Stimulated activated CD4-positive, alpha-beta T cell treated with anti-CD3 and anti-CD28 coated beads, Interleukin-1b, Interleukin-23, amount 100 ng/mL, for 1 hour (primary cell): ENCODE data around the gene C11orf24.

ENCODE experiments used
- DNase-seq, 2 donors: peaks; one replicate each; pipeline ENCODE4 v3.0.0-alpha.2; 2020; ENCODE audit warnings: low read depth in 2 of 2

C11orf24 gene

GRCh38 chr11:68270196-68271022, 1.4 kb downstream of the C11orf24 start:
- no peak for DNase-seq

GRCh38 chr11:68269414-68270081, 2.2 kb downstream of the C11orf24 start:
- no peak for DNase-seq

DNA sequence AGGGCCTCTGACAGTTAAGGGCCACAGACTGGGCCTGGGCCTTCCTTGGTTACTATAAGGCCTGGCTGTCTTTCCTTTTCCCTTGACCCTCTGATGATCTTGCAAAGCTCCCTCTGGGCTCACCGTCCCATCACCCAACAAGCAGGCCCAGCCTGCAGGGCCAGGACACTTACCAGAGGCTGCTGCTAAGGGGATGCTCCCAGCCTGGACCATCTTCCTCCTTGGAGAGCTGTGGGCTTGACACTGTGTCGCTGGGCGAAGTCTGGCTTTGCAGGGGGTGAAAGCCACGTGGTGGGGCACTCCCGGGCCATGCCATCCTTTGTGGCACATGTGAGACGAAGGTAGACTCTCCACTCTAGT, 3.9 kb downstream of the C11orf24 start:
- DNase-seq, result no peak

- no peak for DNase-seq
These were observed 4.6 kb downstream of the C11orf24 start for GRCh38 chr11:68266936-68267880.

DNA sequence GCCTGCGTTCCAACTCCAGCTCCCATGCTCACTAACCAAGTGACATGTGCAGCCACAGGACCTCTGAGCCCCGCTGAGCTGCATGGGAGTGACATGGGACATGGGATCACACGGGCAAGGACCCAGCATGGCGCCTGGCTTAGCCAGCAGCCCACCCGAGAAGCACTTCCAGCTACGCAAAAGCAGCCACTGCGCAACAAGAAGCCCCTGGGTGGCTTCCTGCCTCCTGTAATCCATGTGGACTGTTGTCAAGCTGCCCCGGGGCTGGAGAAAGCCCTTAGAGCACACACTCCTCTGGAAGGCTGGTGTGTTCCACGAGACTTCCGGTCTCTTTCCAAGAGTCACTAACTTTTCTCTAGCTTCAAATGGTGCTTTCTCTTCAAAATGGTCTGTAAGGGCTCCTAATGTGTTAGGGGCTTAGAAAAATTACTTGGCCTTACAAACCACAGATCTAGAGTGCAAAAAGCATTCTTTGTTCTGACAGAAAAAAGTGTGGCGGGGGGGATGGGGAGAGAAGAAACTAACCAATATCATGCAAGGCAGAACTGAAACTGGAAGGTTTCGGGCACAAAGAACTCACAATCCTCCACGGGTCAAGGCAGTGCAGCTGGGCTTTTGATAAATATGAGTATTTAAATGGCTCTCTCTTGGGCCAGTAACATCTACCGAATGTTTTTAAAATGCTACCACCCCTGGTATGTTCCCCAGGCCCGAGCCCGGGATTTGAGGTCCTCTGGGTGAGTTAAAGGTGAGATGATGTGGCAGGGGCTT, 5.5 kb downstream of the C11orf24 start:
- DNase-seq, result no peak

DNA sequence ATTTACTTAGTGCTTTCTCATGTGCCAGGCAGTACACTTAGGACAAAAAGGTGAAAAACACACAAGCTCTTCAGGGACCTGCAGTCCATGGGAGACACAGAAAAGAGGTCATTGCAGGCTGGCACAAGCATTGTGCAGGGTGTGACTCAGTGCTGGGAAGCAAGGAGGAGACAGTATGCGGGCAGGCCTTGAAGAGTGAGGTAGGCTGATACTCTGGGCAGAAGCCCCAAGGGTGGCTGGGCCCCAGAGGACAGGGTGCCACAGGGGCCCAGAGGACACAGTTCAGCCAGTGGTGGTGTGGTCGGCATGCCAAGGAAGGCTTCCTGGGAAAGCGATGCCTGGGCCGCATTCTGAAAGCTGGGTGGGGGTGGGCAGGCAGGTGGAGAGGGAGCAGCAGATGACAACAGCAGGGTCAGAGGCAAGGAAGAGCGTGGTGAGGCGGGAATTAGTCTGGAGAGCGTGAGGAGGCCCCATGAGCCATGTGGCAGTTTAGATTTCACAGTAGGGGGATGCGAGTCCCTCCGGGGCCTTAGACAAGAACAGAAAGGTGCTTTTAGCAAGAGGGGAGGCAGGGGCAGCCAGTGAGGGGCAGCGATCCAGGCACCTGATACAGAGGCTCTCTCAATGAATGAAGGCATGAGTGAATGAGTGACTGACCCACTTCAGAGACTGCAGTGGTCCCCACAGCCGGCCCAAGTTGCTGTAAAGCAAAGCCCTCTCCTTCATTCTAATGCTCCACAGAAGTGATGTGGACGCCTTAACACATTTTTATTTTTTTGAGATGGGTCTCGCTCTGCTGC, 6.8 kb downstream of the C11orf24 start:
- DNase-seq, result no peak

GRCh38 chr11:68264244-68264643, 7.5 kb downstream of the C11orf24 start:
- no peak for DNase-seq

- no peak for DNase-seq
These were observed 8.2 kb downstream of the C11orf24 start for GRCh38 chr11:68263444-68264035.

DNA sequence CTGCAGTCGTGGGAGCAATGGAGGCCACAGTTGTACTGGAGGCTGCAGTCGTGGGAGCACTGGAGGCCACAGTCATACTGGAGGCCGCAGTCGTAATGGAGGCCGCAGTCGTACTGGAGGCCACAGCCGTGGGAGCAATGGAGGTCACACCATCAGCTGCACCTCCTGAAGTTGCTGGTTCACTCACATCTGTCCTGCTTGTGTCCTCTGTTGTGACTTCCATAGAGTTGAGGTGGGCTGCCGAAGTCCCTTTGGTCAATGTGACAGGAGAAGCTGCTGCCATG, 9.3 kb downstream of the C11orf24 start:
- no peak for DNase-seq

- no peak for DNase-seq
These were observed 9.8 kb downstream of the C11orf24 start for GRCh38 chr11:68261749-68262543.

- no peak for DNase-seq
These were observed 10.8 kb downstream of the C11orf24 start for GRCh38 chr11:68261006-68261405.

DNA sequence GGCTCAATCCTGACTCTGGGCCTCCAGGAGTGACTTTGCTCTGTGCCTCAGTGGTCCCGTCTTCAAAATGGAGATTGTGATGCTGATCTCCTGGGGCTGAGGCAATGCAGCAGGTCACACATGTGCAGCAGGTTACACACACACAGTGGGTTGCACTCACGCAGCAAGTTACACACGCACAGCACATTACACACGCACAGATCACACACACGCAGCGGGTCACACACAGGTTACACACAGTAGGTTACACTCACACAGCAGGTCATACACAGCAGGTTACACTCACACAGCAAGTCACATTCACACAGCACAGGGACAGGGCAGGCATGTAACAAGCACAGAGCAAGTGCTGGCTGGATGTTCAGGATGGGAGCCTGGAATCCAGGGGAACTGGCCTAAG, 11.3 kb downstream of the C11orf24 start:
- no peak for DNase-seq

GRCh38 chr11:68259122-68259959, 12.4 kb downstream of the C11orf24 start:
- no peak for DNase-seq

- DNase-seq, result no peak
These were observed 13.4 kb downstream of the C11orf24 start for GRCh38 chr11:68258363-68258765.

DNA sequence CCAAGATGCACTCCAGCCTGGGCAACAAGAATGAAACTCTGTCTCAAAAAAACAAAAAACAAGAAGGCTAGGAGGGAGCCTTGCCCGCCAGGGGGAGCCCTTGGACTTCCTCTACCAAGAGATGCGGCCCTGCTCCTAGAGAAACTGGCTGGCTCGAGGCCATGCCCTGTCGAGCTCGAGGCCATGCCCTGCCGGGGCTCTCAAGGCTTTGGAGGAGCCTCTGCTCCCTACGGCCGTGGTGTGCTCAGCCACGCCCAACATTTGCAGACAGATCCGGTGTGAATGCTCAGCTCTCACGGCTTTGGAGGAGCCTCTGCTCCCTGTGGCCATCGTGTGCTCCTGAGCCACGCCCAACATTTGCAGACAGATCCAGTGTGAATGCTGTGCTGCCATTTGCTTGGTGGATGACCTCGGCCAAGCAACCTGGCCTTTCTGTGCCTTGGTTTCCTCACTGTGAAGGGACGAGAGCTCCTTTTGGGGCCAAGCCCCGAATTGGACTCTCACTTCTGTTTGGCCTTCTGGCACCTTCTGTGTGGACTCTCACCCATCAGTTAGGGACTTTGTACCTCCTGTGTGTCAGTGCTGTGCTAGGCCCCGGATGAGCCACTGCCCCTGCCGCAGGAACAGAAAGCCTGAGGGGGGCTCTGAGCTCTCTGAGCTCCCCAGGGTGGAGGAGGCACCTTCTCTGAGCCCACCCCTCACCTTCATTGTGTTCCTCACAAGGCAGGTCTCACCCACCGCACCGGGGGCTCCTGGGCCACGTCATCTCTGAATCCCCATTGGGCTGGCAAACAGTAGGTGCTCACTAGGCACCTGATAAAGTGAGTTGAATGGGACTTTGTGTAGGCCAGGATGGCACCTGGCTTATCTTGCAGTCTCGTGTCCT, 14.1 kb downstream of the C11orf24 start:
- peak; percentile 87 to 96 for DNase-seq

DNA sequence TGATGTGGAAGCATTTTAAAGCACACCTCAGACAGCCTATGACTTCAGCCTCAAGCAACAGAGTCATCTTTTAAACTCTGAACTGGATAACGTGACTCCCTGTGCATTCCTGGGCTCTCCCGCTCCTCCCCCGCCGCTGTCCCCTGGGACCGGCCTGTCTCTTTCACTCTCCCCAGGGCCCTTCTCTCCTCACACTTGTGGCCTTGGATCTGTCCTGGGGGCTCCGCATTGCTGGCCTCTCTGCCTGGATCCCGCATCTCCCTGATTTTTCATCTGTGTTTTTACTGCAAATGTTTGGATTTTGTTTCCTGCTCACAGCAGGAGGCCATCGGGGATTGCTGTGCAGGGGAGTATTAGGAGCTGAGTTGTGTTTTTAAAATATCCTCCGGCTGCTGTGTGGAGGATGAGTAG, 15.4 kb downstream of the C11orf24 start:
- no peak for DNase-seq

- no peak for DNase-seq
These were observed 16.2 kb downstream of the C11orf24 start for GRCh38 chr11:68255526-68255925.

DNA sequence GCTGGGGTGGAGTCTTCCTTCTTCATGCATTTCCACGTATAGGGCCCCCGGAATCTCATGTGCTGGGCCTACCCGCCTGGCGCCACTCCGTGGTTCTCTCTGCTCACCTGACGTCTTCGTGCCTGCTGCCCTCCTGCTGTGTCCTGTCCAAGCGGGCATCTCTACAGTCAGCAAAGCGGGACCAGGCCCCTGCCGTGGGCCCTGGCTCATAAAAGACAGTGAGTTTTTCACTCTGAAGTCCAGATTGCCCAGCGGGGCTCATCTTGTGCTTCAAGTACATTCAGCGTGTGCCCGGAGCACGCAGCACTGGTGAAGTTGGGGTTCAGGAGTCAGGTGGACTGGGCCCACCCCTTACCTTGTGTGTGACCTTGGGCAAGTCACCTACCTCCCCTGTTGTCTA, 17.4 kb downstream of the C11orf24 start:
- no peak for DNase-seq
